NCI-H774 (cell line): ENCODE data around the gene AP1M2.
"Not testable (repeated sequence)": the region's sequence is repeated elsewhere in the genome, so short reads cannot be mapped to it uniquely, and the experiment has no call there.

Source experiments
- DNase-seq: peaks from one replicate; lab custom pipeline; 2025; lab: John Stamatoyannopoulos, UW

The AP1M2 gene

GRCh38 chr19:10565028-10565566 is 22.0 kb downstream of the AP1M2 start:
- no peak for DNase-seq

GRCh38 chr19:10562609-10563008 is 24.5 kb downstream of the AP1M2 start:
- no peak for DNase-seq

- no peak for DNase-seq
Measured at GRCh38 chr19:10560154-10560553, 27.0 kb downstream of the AP1M2 start.

GRCh38 chr19:10557603-10558197 is 29.4 kb downstream of the AP1M2 start:
- DNase-seq, result no peak

GRCh38 chr19:10555610-10555973 is 31.5 kb downstream of the AP1M2 start:
- DNase-seq, result no peak

- no peak for DNase-seq
Measured at GRCh38 chr19:10554760-10555609, 32.1 kb downstream of the AP1M2 start.

GRCh38 chr19:10553943-10554381 is 33.1 kb downstream of the AP1M2 start:
- no peak for DNase-seq

GRCh38 chr19:10553087-10553667 is 33.9 kb downstream of the AP1M2 start:
- no peak for DNase-seq

- DNase-seq, result no peak
Measured at GRCh38 chr19:10552510-10553053, 34.5 kb downstream of the AP1M2 start.

- DNase-seq, result no peak
Measured at GRCh38 chr19:10551698-10552301, 35.3 kb downstream of the AP1M2 start.

- DNase-seq, result not testable (repeated sequence)
Measured at GRCh38 chr19:10551006-10551405, 36.1 kb downstream of the AP1M2 start.

GRCh38 chr19:10550336-10550735 is 36.8 kb downstream of the AP1M2 start:
- DNase-seq, result no peak

- no peak for DNase-seq
Measured at GRCh38 chr19:10549733-10550132, 37.4 kb downstream of the AP1M2 start.

GRCh38 chr19:10548746-10549276 is 38.3 kb downstream of the AP1M2 start:
- no peak for DNase-seq

GRCh38 chr19:10546817-10547216 is 40.3 kb downstream of the AP1M2 start:
- no peak for DNase-seq

- DNase-seq, result no peak
Measured at GRCh38 chr19:10544753-10545251, 42.3 kb downstream of the AP1M2 start.

GRCh38 chr19:10544242-10544752 is 42.8 kb downstream of the AP1M2 start:
- DNase-seq, result no peak

GRCh38 chr19:10543420-10544241 is 43.5 kb downstream of the AP1M2 start, which contains the start of gene ATG4D:
Gene ATG4D, plus strand, starts transcription at chr19:10543904. Its CDS starts 187 bp downstream, at chr19:10544091.
- peak; percentile 85 for DNase-seq

GRCh38 chr19:10543059-10543419 is 44.1 kb downstream of the AP1M2 start:
- peak; percentile 61 for DNase-seq

GRCh38 chr19:10539016-10539415 is 48.1 kb downstream of the AP1M2 start:
- not testable (repeated sequence) for DNase-seq
